IgD-negative memory B cell (primary cell): Measurements from ENCODE around the gene IL31RA. TPM values are rescaled to one million over a fixed set of nuclear protein-coding genes. Genes with fewer than 3 reads are reported as not detected.

Source experiments
- H3K27ac Mint-ChIP-seq, 3 donors: one replicate each; pipeline ENCODE4 v1.8.0; 2020 to 2022; ENCODE audit warnings: mild to moderate bottlenecking in 3 of 3, mixed read lengths in 3 of 3, moderate library complexity in 1 of 3
- H3K27me3 Mint-ChIP-seq: one replicate; pipeline ENCODE4 v1.8.0; 2021; ENCODE audit warnings: mixed read lengths
- H3K36me3 Mint-ChIP-seq: one replicate; pipeline ENCODE4 v1.8.0; 2020; ENCODE audit warnings: mild to moderate bottlenecking, mixed read lengths
- H3K4me1 Mint-ChIP-seq, 3 donors: one replicate each; pipeline ENCODE4 v1.8.0; 2020 to 2022; ENCODE audit warnings: mixed read lengths in 3 of 3, mild to moderate bottlenecking in 1 of 3
- H3K4me3 Mint-ChIP-seq, 4 donors: one replicate each; pipeline ENCODE4 v1.8.0; 2020 to 2022; ENCODE audit warnings: mild to moderate bottlenecking in 4 of 4, mixed read lengths in 4 of 4, moderate library complexity in 3 of 4
- H3K9me3 Mint-ChIP-seq, 3 donors: one replicate each; pipeline ENCODE4 v1.8.0; 2020 to 2021; ENCODE audit warnings: mixed read lengths in 3 of 3, mild to moderate bottlenecking in 1 of 3
- polyA plus RNA-seq: library from polyadenylated mRNA; unstranded; fragments of 300-500 nt; fragmentation: Illumina TruSeq; gene quantifications from one replicate; pipeline ENCODE4 v1.2.3, GENCODE V29; 2021

IL31RA gene
- polyA plus RNA-seq, 1 donor from 2014 or later: not detected

GRCh38 chr5:55873234-55873633, 22.1 kb downstream of the IL31RA start:
- H3K36me3 Mint-ChIP-seq: peaks cover 2% of the 10 kb centered on the region
- no peak overlapping the region for H3K27ac Mint-ChIP-seq
- H3K9me3 Mint-ChIP-seq: peaks cover 0 to 2% (median 0%) of the 10 kb centered on the region in 3 donors
- no peak overlapping the region for H3K4me3 Mint-ChIP-seq
- peaks cover 2% of the 10 kb centered on the region for H3K27me3 Mint-ChIP-seq
- no peaks in the 10 kb centered on the region for H3K4me1 Mint-ChIP-seq

DNA sequence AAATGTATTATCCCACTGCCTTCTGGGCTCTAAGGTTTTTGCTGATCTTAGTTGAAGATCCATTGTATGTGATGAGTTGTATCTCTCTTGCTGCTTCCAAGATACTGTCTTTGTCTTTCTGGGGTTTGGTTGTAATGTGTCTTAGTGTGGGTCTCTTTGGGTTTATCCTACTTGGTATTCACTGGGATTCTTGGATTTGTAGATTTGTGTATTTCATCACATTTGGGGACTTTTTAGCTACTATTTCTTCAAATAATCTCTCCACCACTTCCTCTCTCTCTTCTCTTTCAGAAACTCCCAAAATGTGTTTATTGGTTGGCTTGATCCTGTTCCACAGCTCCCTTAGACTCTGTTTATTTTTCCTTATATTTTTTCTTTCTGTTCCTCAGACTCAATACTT, 26.5 kb downstream of the IL31RA start:
- Mint-ChIP-seq H3K27me3 (peaks cover 2% of the 10 kb centered on the region), H3K9me3 (peaks cover 0 to 2% (median 0%) of the 10 kb centered on the region in 3 donors), H3K4me3 (no peak overlapping the region), H3K4me1 (no peaks in the 10 kb centered on the region), H3K27ac (no peak overlapping the region), H3K36me3 (peaks cover 2% of the 10 kb centered on the region)

- Mint-ChIP-seq H3K36me3 (peaks cover 2% of the 10 kb centered on the region), H3K4me3 (no peak overlapping the region), H3K4me1 (no peaks in the 10 kb centered on the region), H3K27me3 (peaks cover 3% of the 10 kb centered on the region), H3K27ac (no peak overlapping the region), H3K9me3 (no peaks in the 10 kb centered on the region)
These were observed 29.3 kb downstream of the IL31RA start for GRCh38 chr5:55880453-55880852.

GRCh38 chr5:55885359-55885758, 34.2 kb downstream of the IL31RA start:
- Mint-ChIP-seq H3K4me1 (no peaks in the 10 kb centered on the region), H3K9me3 (no peaks in the 10 kb centered on the region), H3K27me3 (peaks cover 4% of the 10 kb centered on the region), H3K27ac (no peak overlapping the region), H3K4me3 (no peak overlapping the region), H3K36me3 (no peaks in the 10 kb centered on the region)

- H3K9me3 Mint-ChIP-seq: no peaks in the 10 kb centered on the region
- H3K27ac Mint-ChIP-seq: no peak overlapping the region
- no peaks in the 10 kb centered on the region for H3K4me1 Mint-ChIP-seq
- no peak overlapping the region for H3K4me3 Mint-ChIP-seq
- H3K27me3 Mint-ChIP-seq: peaks cover 4% of the 10 kb centered on the region
- peaks cover 2% of the 10 kb centered on the region for H3K36me3 Mint-ChIP-seq
These were observed 37.0 kb downstream of the IL31RA start for GRCh38 chr5:55888205-55888604.

GRCh38 chr5:55892479-55892878, 41.3 kb downstream of the IL31RA start:
- H3K9me3 Mint-ChIP-seq: no peaks in the 10 kb centered on the region
- no peaks in the 10 kb centered on the region for H3K4me1 Mint-ChIP-seq
- no peak overlapping the region for H3K27ac Mint-ChIP-seq
- H3K4me3 Mint-ChIP-seq: no peak overlapping the region
- no peaks in the 10 kb centered on the region for H3K27me3 Mint-ChIP-seq
- peaks cover 2% of the 10 kb centered on the region for H3K36me3 Mint-ChIP-seq

- Mint-ChIP-seq H3K4me3 (no peak overlapping the region), H3K9me3 (no peaks in the 10 kb centered on the region), H3K36me3 (peaks cover 2% of the 10 kb centered on the region), H3K4me1 (no peaks in the 10 kb centered on the region), H3K27ac (no peak overlapping the region), H3K27me3 (no peaks in the 10 kb centered on the region)
These were observed 43.0 kb downstream of the IL31RA start for GRCh38 chr5:55894135-55894534.

DNA sequence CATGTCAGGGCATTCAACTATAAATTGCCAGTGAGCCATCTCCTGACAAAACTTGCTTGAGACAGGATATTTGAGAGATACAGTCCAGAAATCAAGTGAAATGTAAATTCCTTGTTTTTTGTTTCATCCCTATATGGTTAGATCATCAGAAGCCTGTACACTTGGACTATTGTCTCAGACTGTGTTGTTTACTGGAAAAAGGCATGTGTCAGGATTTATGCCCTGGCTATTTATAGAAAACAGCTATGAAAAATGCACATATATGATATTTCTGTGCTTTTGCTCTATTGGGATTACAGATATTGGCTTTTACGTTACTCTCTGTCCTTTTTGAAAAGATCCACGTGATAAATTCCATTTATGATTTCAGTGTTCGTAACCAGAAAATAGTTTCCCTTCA, 44.2 kb downstream of the IL31RA start:
- Mint-ChIP-seq H3K4me3 (no peak overlapping the region), H3K4me1 (no peaks in the 10 kb centered on the region), H3K27ac (no peak overlapping the region), H3K9me3 (peaks cover 0 to under 1% (median 0%) of the 10 kb centered on the region in 3 donors), H3K27me3 (peaks cover under 1% of the 10 kb centered on the region), H3K36me3 (peaks cover 2% of the 10 kb centered on the region)

DNA sequence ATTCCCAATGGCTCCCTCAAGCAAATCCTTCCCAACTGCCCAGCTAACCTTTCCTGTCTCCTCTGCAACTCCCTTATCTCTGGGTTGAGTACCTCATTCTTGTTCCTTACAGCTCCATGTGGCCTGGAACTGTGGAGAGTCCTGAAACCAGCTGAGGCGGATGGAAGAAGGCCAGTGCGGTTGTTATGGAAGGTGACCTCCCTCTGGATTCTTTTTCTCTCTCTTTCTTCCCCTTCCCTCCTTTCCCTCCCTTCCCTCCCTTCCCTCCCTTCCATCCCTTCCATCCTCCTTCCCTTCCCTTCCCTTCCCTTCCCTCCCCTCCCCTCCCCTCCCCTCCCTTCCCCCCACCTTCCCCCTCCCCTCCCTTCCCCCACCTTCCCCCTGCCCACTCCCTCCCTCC, 45.1 kb downstream of the IL31RA start:
- Mint-ChIP-seq H3K36me3 (peaks cover 2% of the 10 kb centered on the region), H3K4me3 (no peak overlapping the region), H3K27me3 (peaks cover 2% of the 10 kb centered on the region), H3K9me3 (peaks cover 0 to 2% (median 0%) of the 10 kb centered on the region in 3 donors), H3K27ac (no peak overlapping the region), H3K4me1 (no peaks in the 10 kb centered on the region)

DNA sequence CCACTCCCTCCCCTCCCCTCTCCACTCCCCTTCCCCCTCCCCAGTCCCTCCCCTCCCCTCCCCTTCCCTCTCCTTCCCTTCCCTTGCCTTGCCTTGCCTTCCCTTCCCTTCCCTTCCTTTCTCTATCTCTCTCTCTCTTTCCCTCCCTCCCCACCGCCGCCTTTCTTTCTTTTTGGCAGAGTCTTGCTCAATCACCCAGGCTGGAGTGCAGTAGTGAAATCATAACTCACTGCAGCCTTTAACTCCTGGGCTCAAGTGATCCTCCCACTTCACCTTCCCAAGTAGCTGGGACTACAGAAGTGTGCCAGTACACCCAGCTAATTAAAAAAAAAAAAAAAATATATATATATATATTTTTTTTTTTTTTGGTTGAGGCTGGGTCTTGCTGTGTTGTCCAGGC, 45.5 kb downstream of the IL31RA start:
- Mint-ChIP-seq H3K4me3 (no peak overlapping the region), H3K9me3 (peaks cover 0 to 2% (median 0%) of the 10 kb centered on the region in 3 donors), H3K4me1 (no peaks in the 10 kb centered on the region), H3K36me3 (no peaks in the 10 kb centered on the region), H3K27ac (no peak overlapping the region), H3K27me3 (peaks cover 2% of the 10 kb centered on the region)

DNA sequence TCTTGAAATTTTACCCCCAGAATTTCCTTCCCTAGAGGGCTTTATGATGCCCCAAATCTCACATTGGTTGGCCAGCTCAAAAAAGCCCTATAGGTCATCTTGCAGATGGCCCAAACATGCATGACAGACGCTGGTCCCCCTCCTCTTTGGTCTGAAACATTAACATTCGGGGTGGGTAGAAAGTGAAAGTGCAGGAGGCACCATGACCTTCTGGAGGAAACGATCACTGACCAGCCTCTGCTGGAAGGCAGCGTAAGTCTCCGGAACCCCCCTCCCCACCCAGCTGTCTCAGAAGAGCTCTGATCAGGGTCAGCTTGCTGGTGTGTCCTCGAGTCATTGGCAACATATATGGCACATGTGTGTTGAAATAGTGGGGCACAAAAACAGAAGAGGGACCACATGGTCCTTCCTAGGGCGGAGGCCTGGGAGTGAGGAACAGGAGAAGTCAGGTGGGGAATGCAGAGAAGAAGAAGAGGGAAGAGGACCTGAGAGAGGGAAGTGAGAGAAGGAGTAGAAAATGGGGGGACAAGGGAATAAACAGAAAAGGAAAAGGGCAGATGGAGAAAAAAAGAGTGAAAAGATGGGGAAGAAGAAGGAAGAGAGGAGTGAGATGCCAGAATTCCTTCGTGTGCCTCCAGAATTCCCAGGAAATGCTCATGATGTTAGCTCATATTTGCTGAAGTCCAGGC, 46.2 kb downstream of the IL31RA start:
- peaks cover 0 to 2% (median 0%) of the 10 kb centered on the region in 3 donors for H3K9me3 Mint-ChIP-seq
- peaks cover 2% of the 10 kb centered on the region for H3K27me3 Mint-ChIP-seq
- H3K36me3 Mint-ChIP-seq: no peaks in the 10 kb centered on the region
- peak overlapping the region in 1 of 4 donors; percentile 59 for H3K4me3 Mint-ChIP-seq
- no peaks in the 10 kb centered on the region for H3K4me1 Mint-ChIP-seq
- H3K27ac Mint-ChIP-seq: no peak overlapping the region

GRCh38 chr5:55897905-55898304, 46.7 kb downstream of the IL31RA start:
- H3K4me3 Mint-ChIP-seq: no peak overlapping the region
- peaks cover 0 to 2% (median 0%) of the 10 kb centered on the region in 3 donors for H3K9me3 Mint-ChIP-seq
- peaks cover 0 to 3% (median 2%) of the 10 kb centered on the region in 3 donors for H3K4me1 Mint-ChIP-seq
- peaks cover 2% of the 10 kb centered on the region for H3K27me3 Mint-ChIP-seq
- H3K27ac Mint-ChIP-seq: no peak overlapping the region
- H3K36me3 Mint-ChIP-seq: no peaks in the 10 kb centered on the region

DNA sequence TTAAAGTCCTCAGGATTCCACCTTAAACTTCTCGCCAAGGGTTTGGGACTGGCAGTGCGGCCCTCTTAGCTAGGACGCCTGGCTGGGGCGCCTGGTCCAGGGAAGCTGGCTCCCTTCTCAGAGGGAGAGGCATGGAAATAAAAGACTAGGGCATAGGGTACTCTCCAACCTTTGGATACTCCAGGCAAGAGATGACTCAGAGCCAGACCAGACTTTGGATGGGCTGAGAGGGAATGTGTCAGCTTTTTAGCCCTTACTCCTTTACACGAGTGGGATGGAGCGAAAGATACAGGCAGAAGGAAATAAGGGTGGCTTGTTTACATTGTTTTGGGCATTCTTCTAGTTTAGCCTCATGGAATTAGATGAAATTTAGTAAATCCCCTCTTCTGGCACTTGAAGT, 48.2 kb downstream of the IL31RA start:
- H3K4me3 Mint-ChIP-seq: no peak overlapping the region
- peaks cover 0 to 2% (median 0%) of the 10 kb centered on the region in 3 donors for H3K9me3 Mint-ChIP-seq

GRCh38 chr5:55900068-55900467, 48.9 kb downstream of the IL31RA start:
- peaks cover 0 to 2% (median 0%) of the 10 kb centered on the region in 3 donors for H3K9me3 Mint-ChIP-seq
- peaks cover 4 to 15% (median 14%) of the 10 kb centered on the region in 3 donors for H3K4me1 Mint-ChIP-seq
- peaks cover under 1% of the 10 kb centered on the region for H3K36me3 Mint-ChIP-seq
- no peak overlapping the region for H3K27ac Mint-ChIP-seq
- H3K4me3 Mint-ChIP-seq: no peak overlapping the region
- peaks cover 6% of the 10 kb centered on the region for H3K27me3 Mint-ChIP-seq

More for the DNA sequence above, 48.2 kb downstream of the IL31RA start:
- H3K36me3 Mint-ChIP-seq: no peaks in the 10 kb centered on the region
- peaks cover 6% of the 10 kb centered on the region for H3K27me3 Mint-ChIP-seq
- no peak overlapping the region for H3K27ac Mint-ChIP-seq
- peaks cover 4 to 15% (median 14%) of the 10 kb centered on the region in 3 donors for H3K4me1 Mint-ChIP-seq

GRCh38 chr5:55900776-55901175, 49.6 kb downstream of the IL31RA start:
- Mint-ChIP-seq H3K27me3 (peaks cover 6% of the 10 kb centered on the region), H3K9me3 (peaks cover 0 to 2% (median 0%) of the 10 kb centered on the region in 3 donors), H3K4me3 (no peak overlapping the region), H3K27ac (no peak overlapping the region), H3K36me3 (peaks cover 3% of the 10 kb centered on the region), H3K4me1 (peaks cover 4 to 15% (median 14%) of the 10 kb centered on the region in 3 donors)

DNA sequence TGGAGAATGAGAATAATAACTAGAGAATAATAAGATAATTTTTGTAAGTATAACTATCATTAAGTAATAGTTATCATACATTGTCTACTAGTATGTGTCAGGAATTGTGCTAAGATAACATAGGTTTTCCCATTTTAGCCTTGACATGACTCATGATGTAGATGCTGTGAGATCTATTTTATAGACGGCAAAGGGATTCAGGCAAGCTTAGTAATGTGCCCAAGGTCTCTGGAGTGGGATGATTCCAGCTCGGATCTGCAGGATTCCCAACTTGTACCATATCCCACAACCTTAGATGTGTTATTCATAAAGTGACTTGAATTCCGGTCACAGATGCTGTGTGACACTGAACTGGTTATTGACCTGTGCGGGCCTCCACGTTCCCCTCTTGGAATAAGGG, 51.5 kb downstream of the IL31RA start:
- H3K4me1 Mint-ChIP-seq: peaks cover 4 to 15% (median 14%) of the 10 kb centered on the region in 3 donors
- H3K9me3 Mint-ChIP-seq: peaks cover 0 to 2% (median 0%) of the 10 kb centered on the region in 3 donors
- H3K27ac Mint-ChIP-seq: peak overlapping the region in 1 of 3 donors; percentile 63
- peaks cover 6% of the 10 kb centered on the region for H3K27me3 Mint-ChIP-seq
- H3K4me3 Mint-ChIP-seq: peak overlapping the region in 1 of 4 donors; percentile 80
- H3K36me3 Mint-ChIP-seq: peaks cover 3% of the 10 kb centered on the region
